Spleen (tissue), 7 donors: ENCODE results near the gene CIPC.

ENCODE experiments used
- CTCF ChIP-seq, 11 experiments: fragments of 200-600 bp in 7 of 11; fragments of 450-650 bp in 4 of 11; sonication (generic) in 4 of 11; IDR thresholded peaks in 8 of 11; conservative IDR thresholded peaks in 3 of 11; 1 replicate in 7 of 11; 2 replicates in 4 of 11; pipeline versions ENCODE4 v1.4.0 to v1.8.0; 2016 to 2021; ENCODE audit warnings: antibody characterized with exemption in 11 of 11, inconsistent platforms in 4 of 11, mild to moderate bottlenecking in 1 of 11
- POLR2A ChIP-seq, 3 donors: fragments of 450-650 bp; IDR thresholded peaks; one replicate each; pipeline ENCODE4 v1.5.1; 2017; ENCODE audit warnings: antibody characterized with exemption in 3 of 3, mild to moderate bottlenecking in 1 of 3
- POLR2AphosphoS5 ChIP-seq, 3 donors: sonication (generic); formaldehyde crosslinking; IDR thresholded peaks; one replicate each; pipeline ENCODE4 v1.5.1; 2017; ENCODE audit warnings: antibody characterized with exemption in 3 of 3
- donor health status: DM: no; HTN: no; CAD: no; lungs with moderate emphysema.
- donor health status: DM: no; HTN: no; CAD: no.
- donor health status: DM: no; HTN: no; CAD: no.

DNA sequence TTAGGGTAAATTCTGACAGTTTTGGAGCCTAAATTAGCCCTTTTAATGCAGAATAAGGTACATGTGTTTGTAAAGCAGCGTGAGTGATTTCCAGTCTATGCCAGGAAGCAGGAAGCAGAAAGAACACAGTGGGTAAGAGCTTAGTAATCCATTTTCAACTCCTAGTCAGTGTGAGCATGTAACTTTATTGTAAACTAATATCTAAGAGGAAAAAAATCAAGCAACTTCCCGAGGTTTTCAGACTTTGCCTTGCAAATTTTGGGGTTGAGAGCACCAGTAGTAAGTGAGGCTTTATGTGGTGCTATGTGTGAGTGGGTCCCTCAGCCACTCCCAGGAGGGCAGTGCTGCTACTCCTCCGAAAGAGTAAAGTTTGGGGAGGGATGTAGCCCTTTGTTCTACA lies 2.9 kb downstream of the CIPC start:
- TF ChIP-seq CTCF (IDR thresholded peaks at IDR 0.05 in 8 of 11, conservative IDR thresholded peaks at IDR 0.05 in 3 of 11): no peak
- no peak for TF ChIP-seq POLR2AphosphoS5 (IDR thresholded peaks at IDR 0.05)
- no peak for TF ChIP-seq POLR2A (IDR thresholded peaks at IDR 0.05)
